GM11168 (cell line): ENCODE results near the gene ZSCAN5C.
"Not testable (repeated sequence)": the region's sequence is repeated elsewhere in the genome, so short reads cannot be mapped to it uniquely, and the experiment has no call there.

ENCODE experiments used
- in situ Hi-C: fragments of 300-500 bp; cut with MboI; formaldehyde crosslinking; loops from one replicate; pipeline ENCODE4 v1.12.0; 2022; ENCODE audit warnings: low sequenced_read_pairs; ENCODE audit not compliant: unreplicated experiment

Gene ZSCAN5C

GRCh38 chr19:56201973-56202372 is at the start of gene ZSCAN5C:
Gene ZSCAN5C (plus strand): TSS chr19:56202273. CDS start chr19:56205914, 3,641 bp downstream.
- in situ Hi-C loops: no loop called here

- in situ Hi-C loops: no loop called here
These were observed 49.4 kb upstream of the ZSCAN5C start for GRCh38 chr19:56152644-56153043.

GRCh38 chr19:56153507-56153906 is 48.6 kb upstream of the ZSCAN5C start:
- in situ Hi-C loops: no loop called here

GRCh38 chr19:56155124-56155687 is 46.9 kb upstream of the ZSCAN5C start:
- in situ Hi-C loops: no loop called here

- in situ Hi-C loops: no loop called here
These were observed 45.3 kb upstream of the ZSCAN5C start for GRCh38 chr19:56156768-56157167.

- in situ Hi-C loops: no loop called here
These were observed 43.8 kb upstream of the ZSCAN5C start for GRCh38 chr19:56158170-56158757.

- in situ Hi-C loops: no loop called here
These were observed 43.0 kb upstream of the ZSCAN5C start for GRCh38 chr19:56159009-56159559.

- in situ Hi-C loops: no loop called here
These were observed 42.3 kb upstream of the ZSCAN5C start for GRCh38 chr19:56159622-56160271.

GRCh38 chr19:56161534-56161933 is 40.5 kb upstream of the ZSCAN5C start:
- in situ Hi-C loops: no loop called here

- in situ Hi-C loops: no loop called here
These were observed 39.8 kb upstream of the ZSCAN5C start for GRCh38 chr19:56162258-56162657.

- in situ Hi-C loops: no loop called here
These were observed 39.0 kb upstream of the ZSCAN5C start for GRCh38 chr19:56163097-56163496.

GRCh38 chr19:56167064-56167578 is 35.0 kb upstream of the ZSCAN5C start:
- in situ Hi-C loops: no loop called here

- in situ Hi-C loops: loop anchor here (5.0 kb wide), 1 partner anchor 98 kb away; no protein-coding TSS in a partner anchor
These were observed 31.8 kb upstream of the ZSCAN5C start for GRCh38 chr19:56170261-56170660.

GRCh38 chr19:56174086-56174485 is 28.0 kb upstream of the ZSCAN5C start:
- in situ Hi-C loops: loop anchor here (5.0 kb wide), 1 partner anchor 102 kb away; no protein-coding TSS in a partner anchor

GRCh38 chr19:56174550-56174949 is 27.5 kb upstream of the ZSCAN5C start:
- in situ Hi-C loops: loop anchor here (5.0 kb wide), 1 partner anchor 102 kb away; no protein-coding TSS in a partner anchor

- in situ Hi-C loops: not testable (repeated sequence)
These were observed 26.2 kb upstream of the ZSCAN5C start, which contains the start of gene GALP for GRCh38 chr19:56175861-56176307. Gene GALP (plus strand): TSS chr19:56176008. CDS start chr19:56177109, 1,101 bp downstream.

GRCh38 chr19:56176310-56176709 is 25.8 kb upstream of the ZSCAN5C start:
- in situ Hi-C loops: not testable (repeated sequence)

GRCh38 chr19:56176881-56177280 is 25.2 kb upstream of the ZSCAN5C start:
- in situ Hi-C loops: no loop called here

GRCh38 chr19:56177564-56178243 is 24.4 kb upstream of the ZSCAN5C start:
- in situ Hi-C loops: no loop called here

- in situ Hi-C loops: no loop called here
These were observed 12.3 kb upstream of the ZSCAN5C start for GRCh38 chr19:56189785-56190184.
